ENCODE data around the gene MRPS22.
"Not testable (repeated sequence)": the region's sequence is repeated elsewhere in the genome, so short reads cannot be mapped to it uniquely, and the experiment has no call there.

GRCh38 chr3:139334675-139335074 is 9.1 kb upstream of the MRPS22 start:
- TF ChIP-seq, protein P1, sequence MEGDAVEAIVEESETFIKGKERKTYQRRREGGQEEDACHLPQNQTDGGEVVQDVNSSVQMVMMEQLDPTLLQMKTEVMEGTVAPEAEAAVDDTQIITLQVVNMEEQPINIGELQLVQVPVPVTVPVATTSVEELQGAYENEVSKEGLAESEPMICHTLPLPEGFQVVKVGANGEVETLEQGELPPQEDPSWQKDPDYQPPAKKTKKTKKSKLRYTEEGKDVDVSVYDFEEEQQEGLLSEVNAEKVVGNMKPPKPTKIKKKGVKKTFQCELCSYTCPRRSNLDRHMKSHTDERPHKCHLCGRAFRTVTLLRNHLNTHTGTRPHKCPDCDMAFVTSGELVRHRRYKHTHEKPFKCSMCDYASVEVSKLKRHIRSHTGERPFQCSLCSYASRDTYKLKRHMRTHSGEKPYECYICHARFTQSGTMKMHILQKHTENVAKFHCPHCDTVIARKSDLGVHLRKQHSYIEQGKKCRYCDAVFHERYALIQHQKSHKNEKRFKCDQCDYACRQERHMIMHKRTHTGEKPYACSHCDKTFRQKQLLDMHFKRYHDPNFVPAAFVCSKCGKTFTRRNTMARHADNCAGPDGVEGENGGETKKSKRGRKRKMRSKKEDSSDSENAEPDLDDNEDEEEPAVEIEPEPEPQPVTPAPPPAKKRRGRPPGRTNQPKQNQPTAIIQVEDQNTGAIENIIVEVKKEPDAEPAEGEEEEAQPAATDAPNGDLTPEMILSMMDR (IDR thresholded peaks at IDR 0.05) = not testable (repeated sequence)
- not testable (repeated sequence) for TF ChIP-seq POLR2A (IDR thresholded peaks at IDR 0.05)

Data from lower leg skin (tissue), 3 donors.